ENCODE measurements around the gene DIS3L2. TPM values are rescaled to one million over a fixed set of nuclear protein-coding genes. Genes with fewer than 3 reads are reported as not detected.
A peak's percentile ranks its signal among the peaks of the same experiment; 100 is the strongest.

The DIS3L2 gene
- total RNA-seq, 1 experiment from 2014 or later = 20.2 TPM

GRCh38 chr2:231988179-231988866, 26.8 kb downstream of the DIS3L2 start:
- in situ Hi-C loops (cut with HindIII; ENCODE audit: low pct_unique_long_range_greater_than_20kb, low sequenced_read_pairs) = no loop called here
- no peak for DNase-seq (ENCODE audit: low read depth)

DNA sequence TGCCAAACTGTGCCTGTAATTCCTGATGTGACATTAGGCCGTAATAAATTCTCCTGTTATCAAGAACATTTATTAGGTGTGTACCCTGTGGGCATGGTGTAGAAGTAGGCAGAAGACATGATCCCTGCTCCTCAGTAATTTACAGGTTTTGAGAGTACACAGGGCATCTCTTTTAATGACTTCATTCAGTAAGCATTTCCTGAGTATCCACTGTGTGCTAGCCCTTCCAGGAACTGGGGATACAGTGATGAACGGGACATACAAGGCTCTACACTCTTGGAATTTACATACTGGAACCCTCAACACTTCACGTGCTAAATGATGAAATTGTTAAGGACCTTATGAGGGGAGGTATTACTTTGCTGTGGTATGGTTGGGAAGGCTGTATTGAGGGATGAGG, 30.2 kb downstream of the DIS3L2 start:
- no peak for DNase-seq (ENCODE audit: low read depth)

DNA sequence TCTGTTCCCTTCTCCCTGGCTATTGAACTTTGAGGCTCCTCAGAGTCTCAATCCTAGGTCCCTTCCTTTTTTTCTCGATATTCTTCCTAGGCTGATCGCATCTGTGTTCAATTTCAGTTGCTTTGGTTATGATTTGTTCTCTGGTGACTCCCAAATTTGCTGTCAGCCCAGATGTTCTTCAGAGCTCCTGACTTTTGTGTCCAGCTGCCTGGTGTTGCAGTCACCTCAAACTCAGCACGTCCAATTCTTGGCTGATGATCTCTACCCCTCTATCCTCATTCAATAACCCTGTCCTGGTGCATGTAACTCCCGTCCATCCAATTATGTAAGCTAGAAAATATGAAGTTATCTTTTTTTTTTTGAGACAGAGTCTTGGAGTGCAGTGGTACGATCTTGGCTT, 31.4 kb downstream of the DIS3L2 start:
- in situ Hi-C loops (cut with HindIII; ENCODE audit: low pct_unique_long_range_greater_than_20kb, low sequenced_read_pairs) = no loop called here
- no peak for DNase-seq (ENCODE audit: low read depth)

More for the DNA sequence above, 30.2 kb downstream of the DIS3L2 start:
- in situ Hi-C loops (cut with HindIII; ENCODE audit: low pct_unique_long_range_greater_than_20kb, low sequenced_read_pairs) = no loop called here

DNA sequence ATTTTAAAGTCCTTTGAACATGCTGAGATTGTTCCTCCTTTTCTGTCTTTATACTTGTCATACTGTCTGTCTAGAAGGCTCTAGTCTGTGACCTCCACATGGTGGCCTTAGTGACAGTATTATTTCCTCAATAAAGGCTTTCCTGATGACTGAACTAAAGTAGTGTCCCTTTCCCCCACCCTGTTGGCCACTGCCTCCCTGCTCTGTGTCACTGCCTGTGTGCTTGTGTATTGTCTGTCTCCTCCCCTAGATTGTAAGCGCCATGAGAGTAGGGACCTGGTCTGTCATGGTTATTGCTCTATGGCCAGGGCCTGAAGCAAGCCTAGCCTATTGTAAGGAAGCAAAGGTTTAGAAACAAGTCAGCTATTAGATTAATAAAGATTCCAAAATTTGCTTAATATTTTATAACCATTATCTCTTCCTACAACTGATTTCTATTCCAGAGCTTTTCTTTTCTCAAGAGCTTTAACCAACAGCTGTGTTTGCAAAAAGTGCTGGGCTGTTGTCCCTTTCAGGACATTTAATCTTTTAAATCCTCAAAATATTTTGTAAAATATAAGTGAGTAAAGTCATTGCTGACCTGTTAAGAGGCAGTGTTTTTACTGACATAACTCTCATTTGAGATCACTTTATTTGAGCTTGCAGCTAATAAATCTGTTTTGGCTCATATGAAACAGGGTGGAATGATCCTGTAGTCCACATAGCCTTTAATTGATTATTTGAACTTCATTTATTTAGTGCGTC, 35.5 kb downstream of the DIS3L2 start:
- no peak for DNase-seq (ENCODE audit: low read depth)
- in situ Hi-C loops (cut with HindIII; ENCODE audit: low pct_unique_long_range_greater_than_20kb, low sequenced_read_pairs) = no loop called here

GRCh38 chr2:231998046-231998445, 36.5 kb downstream of the DIS3L2 start:
- DNase-seq (ENCODE audit: low read depth) = no peak
- in situ Hi-C loops (cut with HindIII; ENCODE audit: low pct_unique_long_range_greater_than_20kb, low sequenced_read_pairs) = no loop called here

- DNase-seq (ENCODE audit: low read depth) = no peak
- in situ Hi-C loops (cut with HindIII; ENCODE audit: low pct_unique_long_range_greater_than_20kb, low sequenced_read_pairs) = no loop called here
Observed at GRCh38 chr2:232000439-232000838, 38.9 kb downstream of the DIS3L2 start.

DNA sequence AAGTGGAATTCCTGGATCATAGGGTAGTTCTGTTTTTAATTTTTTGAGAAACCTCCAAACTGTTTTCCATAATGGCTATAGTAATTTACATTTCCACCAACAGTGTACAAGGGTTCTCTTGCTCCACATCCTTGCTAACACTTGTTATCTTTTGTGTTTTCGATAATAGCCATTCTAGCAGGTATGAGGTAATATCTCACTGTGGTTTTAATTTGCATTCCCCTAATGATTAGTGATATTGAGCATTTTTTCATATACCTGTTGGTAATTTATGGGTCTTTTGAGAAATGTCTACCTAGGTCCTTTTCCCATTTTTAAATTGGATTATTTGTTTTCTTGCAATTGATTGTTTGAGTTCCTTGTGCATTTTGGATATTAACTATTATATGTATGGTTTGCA, 39.6 kb downstream of the DIS3L2 start:
- in situ Hi-C loops (cut with HindIII; ENCODE audit: low pct_unique_long_range_greater_than_20kb, low sequenced_read_pairs) = no loop called here
- no peak for DNase-seq (ENCODE audit: low read depth)

DNA sequence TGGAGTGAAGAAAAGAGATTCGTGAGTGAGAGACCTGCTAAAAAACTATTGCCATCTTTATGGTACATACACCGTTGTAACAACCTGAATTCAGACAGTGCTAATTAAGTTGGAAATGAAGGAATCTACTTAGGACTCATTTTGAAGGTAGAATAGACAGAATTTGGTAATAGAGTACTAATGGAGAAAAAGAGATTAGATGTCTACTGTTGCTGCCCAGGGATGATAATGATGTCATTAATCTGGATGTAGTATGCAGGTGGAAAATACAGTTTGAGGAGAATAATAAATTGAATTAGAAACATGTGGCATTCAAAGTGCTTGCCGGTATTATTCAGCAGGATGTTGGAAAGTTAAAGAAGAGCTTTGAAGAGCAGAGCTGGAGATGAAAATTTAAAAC, 44.7 kb downstream of the DIS3L2 start:
- in situ Hi-C loops (cut with HindIII; ENCODE audit: low pct_unique_long_range_greater_than_20kb, low sequenced_read_pairs) = no loop called here
- DNase-seq (ENCODE audit: low read depth) = no peak

- peak; percentile 52 for DNase-seq (ENCODE audit: low read depth)
- in situ Hi-C loops (cut with HindIII; ENCODE audit: low pct_unique_long_range_greater_than_20kb, low sequenced_read_pairs) = no loop called here
Observed at GRCh38 chr2:232008907-232009638, 47.6 kb downstream of the DIS3L2 start.

DNA sequence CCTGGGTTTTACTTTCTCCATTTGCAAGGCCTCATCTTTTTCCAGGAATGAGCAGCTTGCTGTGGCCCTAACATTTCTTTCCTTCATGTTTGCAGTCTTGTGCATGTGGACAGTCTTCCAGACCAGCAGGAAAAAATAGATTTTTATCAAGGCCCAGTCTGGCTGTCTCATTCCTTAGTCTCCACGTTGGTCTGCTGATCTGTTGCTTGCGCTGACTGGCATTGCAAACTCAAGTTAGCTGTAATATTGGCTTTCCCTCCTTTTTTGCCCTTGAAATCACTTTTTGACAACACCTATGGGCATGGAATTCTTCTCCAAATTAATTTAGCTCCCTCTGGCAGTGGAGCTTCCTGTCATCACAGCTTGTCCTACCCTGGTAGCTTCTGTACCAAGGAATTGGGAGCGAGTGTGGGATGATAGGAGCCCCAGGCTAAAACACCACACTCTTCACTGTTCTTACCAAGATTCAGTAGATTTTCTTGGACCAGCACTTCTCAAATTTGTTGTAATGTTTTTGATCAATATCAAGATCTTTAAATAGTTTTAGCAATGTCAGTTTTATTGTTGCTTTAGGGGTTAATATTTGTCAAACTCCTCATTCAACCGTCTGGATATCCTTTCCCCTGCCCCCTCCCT, 48.2 kb downstream of the DIS3L2 start:
- in situ Hi-C loops (cut with HindIII; ENCODE audit: low pct_unique_long_range_greater_than_20kb, low sequenced_read_pairs) = no loop called here
- DNase-seq (ENCODE audit: low read depth) = no peak

DNA sequence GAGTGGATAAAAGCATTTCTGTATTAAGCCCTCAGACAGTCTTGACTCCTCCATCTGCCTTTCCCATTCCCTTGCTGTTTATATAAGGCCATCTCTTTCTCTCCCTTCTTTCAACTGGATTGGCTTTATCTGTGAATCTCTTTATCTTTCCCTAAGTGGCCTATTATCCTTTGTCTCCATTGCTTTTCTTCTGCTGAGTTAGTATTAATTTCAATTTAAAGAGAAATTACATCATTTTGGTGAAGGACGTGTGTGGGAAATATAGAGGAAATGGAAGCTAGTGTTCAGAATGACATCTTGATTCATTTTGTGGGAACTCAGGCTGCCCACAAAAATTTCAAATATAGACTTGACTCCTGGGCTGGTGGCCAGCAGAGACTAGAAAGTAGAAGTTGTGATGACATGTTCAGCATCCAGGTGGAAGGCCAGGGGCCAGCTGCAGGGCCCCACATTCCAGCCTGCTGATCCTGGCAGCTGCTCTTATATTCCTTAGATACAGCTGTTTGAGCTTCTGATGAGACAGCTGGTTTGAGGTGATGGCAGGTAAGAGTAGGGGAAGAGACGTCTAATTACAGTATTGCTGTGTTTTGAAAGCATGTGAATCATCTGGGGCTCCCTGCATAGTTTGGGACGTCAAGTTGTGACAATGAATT, 52.3 kb downstream of the DIS3L2 start:
- in situ Hi-C loops (cut with HindIII; ENCODE audit: low pct_unique_long_range_greater_than_20kb, low sequenced_read_pairs) = no loop called here
- peak; percentile 30 for DNase-seq (ENCODE audit: low read depth)

- no peak for DNase-seq (ENCODE audit: low read depth)
- in situ Hi-C loops (cut with HindIII; ENCODE audit: low pct_unique_long_range_greater_than_20kb, low sequenced_read_pairs) = no loop called here
Observed at GRCh38 chr2:232014681-232015080, 53.2 kb downstream of the DIS3L2 start.

DNA sequence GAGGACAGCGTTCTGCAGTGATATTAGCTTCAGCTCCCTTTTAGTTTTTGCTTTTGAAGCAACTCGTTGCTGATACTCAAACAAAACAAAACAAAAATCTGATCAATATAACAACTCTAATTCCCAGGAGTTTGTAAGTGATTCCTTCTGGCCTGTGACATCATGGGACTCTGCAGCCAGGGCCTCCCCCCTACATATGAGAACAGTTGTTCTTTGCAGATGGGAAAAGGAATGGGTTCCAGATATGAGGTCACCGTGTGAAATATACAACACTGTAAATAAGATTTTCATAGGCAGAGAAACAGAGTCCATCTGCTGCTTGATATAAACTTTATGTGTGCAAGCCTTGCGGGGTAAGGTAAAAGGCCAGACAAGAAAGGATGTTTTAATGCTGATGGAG, 56.7 kb downstream of the DIS3L2 start:
- in situ Hi-C loops (cut with HindIII; ENCODE audit: low pct_unique_long_range_greater_than_20kb, low sequenced_read_pairs) = no loop called here

GRCh38 chr2:232022718-232023117, 61.2 kb downstream of the DIS3L2 start:
- DNase-seq (ENCODE audit: low read depth) = no peak
- in situ Hi-C loops (cut with HindIII; ENCODE audit: low pct_unique_long_range_greater_than_20kb, low sequenced_read_pairs) = no loop called here

More for the DNA sequence above, 56.7 kb downstream of the DIS3L2 start:
- DNase-seq (ENCODE audit: low read depth) = no peak

DNA sequence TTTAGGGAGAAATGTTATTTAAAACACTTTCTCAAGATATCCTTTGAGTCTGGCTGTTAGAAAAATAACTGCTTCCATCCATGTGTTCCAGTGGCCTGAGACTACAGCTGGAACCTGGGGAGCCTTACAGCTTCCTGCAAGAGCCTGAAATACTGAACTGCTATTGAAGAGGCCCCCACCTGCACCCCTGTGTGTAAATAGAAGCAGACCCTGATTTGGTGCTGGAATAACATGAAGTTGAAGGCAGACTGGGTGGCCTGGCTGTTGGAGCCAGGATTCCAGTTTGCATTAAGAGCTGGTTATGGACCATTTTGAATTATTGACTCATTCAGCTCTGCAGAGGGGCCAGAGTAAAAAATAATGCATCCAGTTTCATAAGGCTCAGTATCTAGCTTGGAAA, 61.9 kb downstream of the DIS3L2 start:
- in situ Hi-C loops (cut with HindIII; ENCODE audit: low pct_unique_long_range_greater_than_20kb, low sequenced_read_pairs) = no loop called here

GRCh38 chr2:232024457-232024856, 62.9 kb downstream of the DIS3L2 start:
- in situ Hi-C loops (cut with HindIII; ENCODE audit: low pct_unique_long_range_greater_than_20kb, low sequenced_read_pairs) = no loop called here

More for the DNA sequence above, 61.9 kb downstream of the DIS3L2 start:
- DNase-seq (ENCODE audit: low read depth) = no peak

GRCh38 chr2:232026910-232027309, 65.4 kb downstream of the DIS3L2 start:
- in situ Hi-C loops (cut with HindIII; ENCODE audit: low pct_unique_long_range_greater_than_20kb, low sequenced_read_pairs) = no loop called here
- DNase-seq (ENCODE audit: low read depth) = no peak

More at GRCh38 chr2:232024457-232024856, 62.9 kb downstream of the DIS3L2 start:
- DNase-seq (ENCODE audit: low read depth) = no peak

DNA sequence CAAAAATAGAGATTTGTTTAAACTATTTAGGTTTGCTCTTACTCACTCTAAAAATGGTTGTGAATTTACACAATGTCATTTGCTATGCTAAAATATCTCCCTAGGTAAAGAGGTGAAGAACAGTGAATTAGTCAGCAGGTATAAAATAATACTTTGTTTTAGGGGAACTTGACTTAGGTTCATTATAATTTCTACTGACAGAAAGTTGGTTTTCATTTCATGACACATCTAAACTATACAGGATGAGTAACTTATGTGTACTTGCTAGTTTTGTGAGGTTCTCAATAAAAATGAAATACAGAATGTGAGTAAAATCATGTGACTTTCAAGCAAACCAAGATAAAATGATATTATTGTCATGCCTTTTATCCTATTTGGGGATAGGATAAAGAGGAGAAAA, 66.0 kb downstream of the DIS3L2 start:
- no peak for DNase-seq (ENCODE audit: low read depth)
- in situ Hi-C loops (cut with HindIII; ENCODE audit: low pct_unique_long_range_greater_than_20kb, low sequenced_read_pairs) = no loop called here
